Common myeloid progenitor, CD34-positive (primary cell): Measurements from ENCODE around the gene STAT5A.
A peak's percentile ranks its signal among the peaks of the same experiment; 100 is the strongest.
"Not testable (repeated sequence)": the region's sequence is repeated elsewhere in the genome, so short reads cannot be mapped to it uniquely, and the experiment has no call there.

Experiments used
- CTCF ChIA-PET: fragments of 350-600 bp; sonication (Branson Sonifier 250); formaldehyde crosslinking; loops from one replicate; lab custom pipeline; 2021; ENCODE audit warnings: antibody characterized with exemption; lab: Charles Lee
- POLR2A ChIA-PET: fragments of 350-600 bp; sonication (Branson Sonifier 250); formaldehyde crosslinking; loops from one replicate; lab custom pipeline; 2021; ENCODE audit warnings: antibody characterized with exemption; lab: Charles Lee
- DNase-seq, 3 donors: peaks; one replicate each; pipeline versions ENCODE4 v3.0.0 to v3.0.0-alpha.2; 2013
- H3K27ac ChIP-seq, 2 experiments: 1 replicate in 1 of 2; 2 replicates in 1 of 2; pipeline ENCODE4 v1.7.0; 2013; ENCODE audit warnings: inconsistent platforms in 2 of 2, low read length in 2 of 2, mild to moderate bottlenecking in 2 of 2, low read depth in 1 of 2, moderate library complexity in 1 of 2; ENCODE audit not compliant: severe bottlenecking in 2 of 2, insufficient read depth in 1 of 2, poor library complexity in 1 of 2
- H3K27me3 ChIP-seq, 5 experiments: replicated peaks in 2 of 5; 1 replicate in 3 of 5; 2 replicates in 2 of 5; pipeline versions ENCODE4 v1.6.1 to v1.7.0; 2013; ENCODE audit warnings: low read length in 4 of 5, mild to moderate bottlenecking in 2 of 5, moderate library complexity in 2 of 5, inconsistent platforms in 1 of 5; ENCODE audit not compliant: insufficient read depth in 5 of 5, control insufficient read depth in 4 of 5
- H3K36me3 ChIP-seq, 4 experiments: 1 replicate in 2 of 4; 2 replicates in 2 of 4; pipeline versions ENCODE4 v1.6.1 to v1.7.0; 2013; ENCODE audit warnings: low read length in 3 of 4, control low read depth in 1 of 4, mild to moderate bottlenecking in 1 of 4; ENCODE audit not compliant: control insufficient read depth in 4 of 4, insufficient read depth in 4 of 4
- H3K4me1 ChIP-seq, 4 experiments: 1 replicate in 3 of 4; 2 replicates in 1 of 4; pipeline versions ENCODE4 v1.6.1 to v1.7.1; 2013; ENCODE audit warnings: low read length in 3 of 4, mild to moderate bottlenecking in 3 of 4, control low read depth in 1 of 4, inconsistent platforms in 1 of 4, moderate library complexity in 1 of 4; ENCODE audit not compliant: control insufficient read depth in 4 of 4, insufficient read depth in 4 of 4; ENCODE audit errors: control extremely low read depth in 1 of 4
- H3K4me3 ChIP-seq, 7 experiments: 1 replicate in 4 of 7; 2 replicates in 3 of 7; pipeline versions ENCODE4 v1.5.1 to v1.7.0; 2013; ENCODE audit warnings: mild to moderate bottlenecking in 7 of 7, low read length in 6 of 7, moderate library complexity in 6 of 7, inconsistent platforms in 2 of 7, low read depth in 2 of 7, control low read depth in 1 of 7; ENCODE audit not compliant: insufficient read depth in 4 of 7, control insufficient read depth in 1 of 7; ENCODE audit errors: extremely low read depth in 1 of 7
- H3K9me3 ChIP-seq, 5 experiments: 1 replicate in 4 of 5; 2 replicates in 1 of 5; pipeline versions ENCODE4 v1.6.1 to v1.7.1; 2013; ENCODE audit warnings: low read length in 4 of 5, mild to moderate bottlenecking in 2 of 5, inconsistent platforms in 1 of 5, low read depth in 1 of 5, moderate library complexity in 1 of 5; ENCODE audit not compliant: control insufficient read depth in 4 of 5, insufficient read depth in 2 of 5; ENCODE audit errors: control extremely low read depth in 1 of 5
- WGBS: methylation state at CpG from one replicate; pipeline ENCODE4 v1.1.5; 2013; ENCODE audit not compliant: insufficient coverage; 5-methylcytosine and 5-hydroxymethylcytosine counted together

Gene STAT5A

GRCh38 chr17:42317266-42317845 lies 29.1 kb downstream of the STAT5A start:
- 75% methylated on average over 5 of the region's 5 CpGs for WGBS
- CTCF ChIA-PET: interaction anchor here (1.0 to 12.4 kb wide), 4 partner anchors 86 to 210 kb away, joined by 3 to 132 read pairs (median 7); no protein-coding TSS in a partner anchor

GRCh38 chr17:42317967-42318366 lies 29.7 kb downstream of the STAT5A start:
- Histone ChIP-seq H3K27ac (peak overlapping the region in 1 of 2 experiments; percentile 99), H3K36me3 (peaks cover 2 to 56% (median 30%) of the 10 kb centered on the region in 4 experiments), H3K4me1 (peaks cover 40 to 98% (median 96%) of the 10 kb centered on the region in 4 experiments)
- ChIA-PET CTCF (interaction anchor here (1.0 to 12.4 kb wide), 4 partner anchors 28 to 209 kb away, joined by 3 to 132 read pairs (median 4); no protein-coding TSS in a partner anchor), POLR2A (interaction anchor here (0.7 to 3.6 kb wide), 3 partner anchors 69 to 71 kb away, joined by 3 to 17 read pairs (median 3); partner anchors contain the start of gene STAT3)
- not testable (repeated sequence) for H3K27me3 ChIP-seq, DNase-seq, H3K9me3 ChIP-seq, H3K4me3 ChIP-seq
- WGBS: 93% methylated on average over 5 of the region's 6 CpGs

More at GRCh38 chr17:42317266-42317845, 29.1 kb downstream of the STAT5A start:
- Histone ChIP-seq H3K27me3 (no peaks in the 10 kb centered on the region), H3K27ac (peak overlapping the region in 1 of 2 experiments; percentile 99), H3K36me3 (peaks cover 2 to 53% (median 28%) of the 10 kb centered on the region in 4 experiments), H3K4me1 (peaks cover 37 to 99% (median 96%) of the 10 kb centered on the region in 4 experiments), H3K4me3 (no peak overlapping the region), H3K9me3 (no peaks in the 10 kb centered on the region)
- POLR2A ChIA-PET: no interaction called here
- no peak for DNase-seq

GRCh38 chr17:42321555-42321954 lies 33.3 kb downstream of the STAT5A start:
- no peaks in the 10 kb centered on the region for H3K9me3 ChIP-seq
- peaks cover 8 to 59% (median 38%) of the 10 kb centered on the region in 4 experiments for H3K36me3 ChIP-seq
- ChIA-PET POLR2A (interaction anchor here (0.8 to 4.6 kb wide), 4 partner anchors 7 to 196 kb away, joined by 3 to 36 read pairs (median 10); partner anchors contain the start of gene STAT3), CTCF (interaction anchor here (0.7 to 8.4 kb wide), 20 partner anchors 9 to 214 kb away, joined by 3 to 174 read pairs (median 5); partner anchors contain the start of genes NAGLU and STAT3)
- DNase-seq: no peak
- H3K27ac ChIP-seq: peak overlapping the region; percentile 98 to 99
- H3K4me3 ChIP-seq: no peak overlapping the region
- 100% methylated on average over 2 of the region's 4 CpGs for WGBS
- no peaks in the 10 kb centered on the region for H3K27me3 ChIP-seq
- H3K4me1 ChIP-seq: peaks cover 27 to 66% (median 66%) of the 10 kb centered on the region in 4 experiments

- H3K9me3 ChIP-seq: no peaks in the 10 kb centered on the region
- CTCF ChIA-PET: interaction anchor here (1.0 to 8.4 kb wide), 19 partner anchors 9 to 213 kb away, joined by 3 to 174 read pairs (median 5); partner anchors contain the start of genes NAGLU and STAT3
- H3K4me3 ChIP-seq: peak overlapping the region in 2 of 7 experiments; percentile 19 to 38
- peak; percentile 96 to 98 (median 97) for DNase-seq
- H3K27me3 ChIP-seq: no peaks in the 10 kb centered on the region
- peak overlapping the region; percentile 98 to 99 for H3K27ac ChIP-seq
- H3K4me1 ChIP-seq: peaks cover 24 to 56% (median 55%) of the 10 kb centered on the region in 4 experiments
- H3K36me3 ChIP-seq: peaks cover 10 to 58% (median 36%) of the 10 kb centered on the region in 4 experiments
- 24% methylated on average over 7 of the region's 10 CpGs for WGBS
- POLR2A ChIA-PET: interaction anchor here (0.6 to 4.6 kb wide), 8 partner anchors 9 to 196 kb away, joined by 3 to 36 read pairs (median 3); partner anchors contain the start of genes CAVIN1 and STAT3
These were observed 34.3 kb downstream of the STAT5A start for GRCh38 chr17:42322382-42323267.

GRCh38 chr17:42323268-42323773 lies 35.0 kb downstream of the STAT5A start:
- Histone ChIP-seq H3K27ac (no peak overlapping the region), H3K4me1 (peaks cover 21 to 49% (median 48%) of the 10 kb centered on the region in 4 experiments), H3K4me3 (no peak overlapping the region), H3K36me3 (peaks cover 10 to 54% (median 36%) of the 10 kb centered on the region in 4 experiments), H3K9me3 (no peaks in the 10 kb centered on the region), H3K27me3 (no peaks in the 10 kb centered on the region)
- DNase-seq: no peak
- CTCF ChIA-PET: interaction anchor here (0.8 to 8.4 kb wide), 16 partner anchors 9 to 204 kb away, joined by 3 to 174 read pairs (median 4); partner anchors contain the start of gene STAT3
- POLR2A ChIA-PET: interaction anchor here (1.0 to 4.6 kb wide), 5 partner anchors 9 to 99 kb away, joined by 3 to 36 read pairs (median 3); partner anchors contain the start of genes CAVIN1 and STAT3
- 86% methylated on average over 5 of the region's 5 CpGs for WGBS

GRCh38 chr17:42325026-42325425 lies 36.7 kb downstream of the STAT5A start:
- WGBS: 98% methylated on average over 6 of the region's 7 CpGs
- CTCF ChIA-PET: interaction anchor here (0.9 to 8.4 kb wide), 3 partner anchors 13 to 78 kb away, joined by 3 to 174 read pairs (median 94); no protein-coding TSS in a partner anchor
- peaks cover 15 to 32% (median 32%) of the 10 kb centered on the region in 4 experiments for H3K4me1 ChIP-seq
- no peaks in the 10 kb centered on the region for H3K9me3 ChIP-seq
- no peak overlapping the region for H3K4me3 ChIP-seq
- H3K36me3 ChIP-seq: peaks cover 19 to 69% (median 46%) of the 10 kb centered on the region in 4 experiments
- no peak for DNase-seq
- H3K27ac ChIP-seq: peak overlapping the region in 1 of 2 experiments; percentile 14
- no peaks in the 10 kb centered on the region for H3K27me3 ChIP-seq
- POLR2A ChIA-PET: interaction anchor here (1.3 kb wide), 1 partner anchor 13 kb away, joined by 4 read pairs; no protein-coding TSS in a partner anchor
